Esophagus squamous epithelium (tissue), 4 donors: ENCODE data around the gene RBM19.

Experiments
- POLR2A ChIP-seq, 4 donors: fragments of 450-650 bp; IDR thresholded peaks; one replicate each; pipeline ENCODE4 v1.6.1; 2017; ENCODE audit warnings: antibody characterized with exemption in 4 of 4, mild to moderate bottlenecking in 4 of 4, moderate library complexity in 3 of 4
- TF ChIP-seq, protein P1 (sequence below), 6 experiments: fragments of 450-650 bp in 4 of 6; fragments of 200-600 bp in 2 of 6; sonication (generic) in 2 of 6; IDR thresholded peaks; one replicate each; pipeline ENCODE4 v1.5.1; 2016 to 2019; ENCODE audit warnings: antibody characterized with exemption in 6 of 6, mild to moderate bottlenecking in 4 of 6, moderate library complexity in 4 of 6

DNA sequence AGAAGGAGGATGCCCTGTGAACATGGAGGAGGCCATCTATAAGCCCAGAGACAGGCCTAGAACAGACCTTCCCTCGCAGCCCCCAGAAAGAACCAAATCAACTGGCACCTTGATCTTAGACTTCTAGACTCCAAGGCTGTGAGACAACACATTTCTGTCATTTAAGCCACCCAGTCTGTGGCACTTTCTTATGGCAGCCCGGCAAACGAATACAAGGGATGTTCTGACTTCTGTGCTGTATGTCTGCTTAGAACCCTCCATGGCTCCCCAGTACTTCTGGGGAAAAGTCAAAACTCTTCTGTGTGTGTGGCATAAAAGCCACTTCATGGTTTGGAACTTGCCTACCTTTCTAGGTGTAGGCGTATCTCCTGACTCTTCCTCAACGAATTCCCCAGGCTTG lies 42.9 kb downstream of the RBM19 start:
- TF ChIP-seq, protein P1, sequence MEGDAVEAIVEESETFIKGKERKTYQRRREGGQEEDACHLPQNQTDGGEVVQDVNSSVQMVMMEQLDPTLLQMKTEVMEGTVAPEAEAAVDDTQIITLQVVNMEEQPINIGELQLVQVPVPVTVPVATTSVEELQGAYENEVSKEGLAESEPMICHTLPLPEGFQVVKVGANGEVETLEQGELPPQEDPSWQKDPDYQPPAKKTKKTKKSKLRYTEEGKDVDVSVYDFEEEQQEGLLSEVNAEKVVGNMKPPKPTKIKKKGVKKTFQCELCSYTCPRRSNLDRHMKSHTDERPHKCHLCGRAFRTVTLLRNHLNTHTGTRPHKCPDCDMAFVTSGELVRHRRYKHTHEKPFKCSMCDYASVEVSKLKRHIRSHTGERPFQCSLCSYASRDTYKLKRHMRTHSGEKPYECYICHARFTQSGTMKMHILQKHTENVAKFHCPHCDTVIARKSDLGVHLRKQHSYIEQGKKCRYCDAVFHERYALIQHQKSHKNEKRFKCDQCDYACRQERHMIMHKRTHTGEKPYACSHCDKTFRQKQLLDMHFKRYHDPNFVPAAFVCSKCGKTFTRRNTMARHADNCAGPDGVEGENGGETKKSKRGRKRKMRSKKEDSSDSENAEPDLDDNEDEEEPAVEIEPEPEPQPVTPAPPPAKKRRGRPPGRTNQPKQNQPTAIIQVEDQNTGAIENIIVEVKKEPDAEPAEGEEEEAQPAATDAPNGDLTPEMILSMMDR (IDR thresholded peaks at IDR 0.05) = no peak
- no peak for TF ChIP-seq POLR2A (IDR thresholded peaks at IDR 0.05)
